GM19025 (cell line): ENCODE measurements around the gene TGFBRAP1.

ENCODE experiments used
- ATAC-seq: cut with Tn5 transposase; IDR thresholded peaks from one replicate; pipeline ENCODE4 v1.9.1; 2021; ENCODE audit warnings: mild to moderate bottlenecking, low read depth, moderate library complexity; ENCODE audit not compliant: unreplicated experiment

TGFBRAP1 gene

DNA sequence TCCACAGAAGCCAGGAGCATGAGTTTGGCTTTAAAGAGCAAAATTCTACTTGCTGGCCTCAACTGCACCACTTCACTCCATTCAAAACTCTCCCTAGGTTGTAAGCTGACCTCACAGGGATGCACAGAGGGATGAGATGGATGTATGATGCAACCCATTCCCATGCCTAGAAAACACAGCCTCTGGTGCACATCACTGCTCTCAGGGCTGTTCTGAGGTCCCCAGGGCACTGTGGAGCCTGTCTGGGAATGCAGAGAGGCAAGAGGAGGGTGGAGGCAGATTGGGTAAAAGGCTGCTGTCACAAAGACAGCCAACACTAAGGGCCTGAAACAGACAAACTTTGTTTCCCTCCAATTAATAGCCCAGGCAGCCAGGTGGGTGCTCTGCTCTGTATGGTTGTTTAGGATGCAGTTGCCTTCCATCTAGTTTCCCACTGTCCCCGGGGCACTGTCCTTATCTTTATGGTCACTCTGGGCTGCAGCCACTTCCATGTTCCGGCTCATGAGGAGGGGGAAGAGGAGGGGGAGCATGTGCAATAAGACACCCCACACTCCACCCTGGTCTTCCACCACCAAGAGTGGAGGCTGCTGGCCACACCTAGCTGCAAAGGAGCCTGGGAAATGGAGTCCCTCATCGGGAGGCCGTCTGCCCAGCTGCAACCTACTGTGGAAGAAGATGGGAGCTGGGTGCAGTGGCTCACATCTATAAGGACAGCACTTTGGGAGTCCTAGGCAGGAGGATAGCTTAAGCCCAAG, 81.0 kb downstream of the TGFBRAP1 start:
- ATAC-seq, result no peak

DNA sequence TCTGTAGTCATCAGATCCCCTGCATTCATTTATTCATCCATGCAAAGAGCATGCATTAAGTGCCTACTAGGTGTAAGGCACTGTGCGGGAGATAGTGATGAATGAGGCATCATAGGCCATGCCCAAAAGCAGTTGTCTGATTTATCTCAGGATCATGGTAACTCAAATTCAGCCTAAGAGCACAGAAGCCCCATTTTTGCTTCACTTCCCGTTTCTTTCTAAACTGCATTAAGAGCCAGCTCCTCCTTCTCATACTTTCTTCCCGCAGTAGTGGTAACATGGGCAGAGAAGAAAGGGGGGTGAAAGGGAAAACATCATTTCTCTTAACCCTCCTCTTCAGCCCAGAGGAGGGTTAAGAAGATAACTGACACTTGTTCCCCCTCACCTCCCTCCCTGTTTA, 85.1 kb downstream of the TGFBRAP1 start:
- no peak for ATAC-seq

DNA sequence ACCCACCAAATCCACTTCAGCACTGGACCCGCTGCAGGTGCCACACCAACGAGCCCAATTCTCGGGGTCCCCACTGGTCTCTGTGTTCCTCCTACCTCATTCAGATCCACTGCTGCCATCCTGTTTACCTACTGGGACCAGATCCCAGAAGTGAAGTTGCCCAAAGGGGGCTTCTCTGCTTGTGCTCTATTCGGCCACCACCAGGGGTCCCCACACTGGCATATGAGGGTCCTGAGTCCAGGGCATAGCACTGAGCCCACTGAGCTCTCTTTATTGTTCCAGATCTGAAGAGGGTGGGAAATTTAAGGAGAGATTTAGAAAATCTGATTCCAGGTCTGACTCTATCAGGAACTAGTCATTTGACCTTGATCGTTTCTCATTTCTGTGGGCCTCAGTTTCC, 85.6 kb downstream of the TGFBRAP1 start:
- no peak for ATAC-seq

DNA sequence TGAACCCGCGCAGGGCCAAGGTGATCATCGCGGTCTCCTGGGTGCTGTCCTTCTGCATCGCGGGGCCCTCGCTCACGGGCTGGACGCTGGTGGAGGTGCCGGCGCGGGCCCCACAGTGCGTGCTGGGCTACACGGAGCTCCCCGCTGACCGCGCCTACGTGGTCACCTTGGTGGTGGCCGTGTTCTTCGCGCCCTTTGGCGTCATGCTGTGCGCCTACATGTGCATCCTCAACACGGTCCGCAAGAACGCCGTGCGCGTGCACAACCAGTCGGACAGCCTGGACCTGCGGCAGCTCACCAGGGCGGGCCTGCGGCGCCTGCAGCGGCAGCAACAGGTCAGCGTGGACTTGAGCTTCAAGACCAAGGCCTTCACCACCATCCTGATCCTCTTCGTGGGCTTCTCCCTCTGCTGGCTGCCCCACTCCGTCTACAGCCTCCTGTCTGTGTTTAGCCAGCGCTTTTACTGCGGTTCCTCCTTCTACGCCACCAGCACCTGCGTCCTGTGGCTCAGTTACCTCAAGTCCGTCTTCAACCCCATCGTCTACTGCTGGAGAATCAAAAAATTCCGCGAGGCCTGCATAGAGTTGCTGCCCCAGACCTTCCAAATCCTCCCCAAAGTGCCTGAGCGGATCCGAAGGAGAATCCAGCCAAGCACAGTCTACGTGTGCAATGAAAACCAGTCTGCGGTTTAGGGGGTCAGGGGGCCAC, 87.1 kb downstream of the TGFBRAP1 start:
- no peak for ATAC-seq

DNA sequence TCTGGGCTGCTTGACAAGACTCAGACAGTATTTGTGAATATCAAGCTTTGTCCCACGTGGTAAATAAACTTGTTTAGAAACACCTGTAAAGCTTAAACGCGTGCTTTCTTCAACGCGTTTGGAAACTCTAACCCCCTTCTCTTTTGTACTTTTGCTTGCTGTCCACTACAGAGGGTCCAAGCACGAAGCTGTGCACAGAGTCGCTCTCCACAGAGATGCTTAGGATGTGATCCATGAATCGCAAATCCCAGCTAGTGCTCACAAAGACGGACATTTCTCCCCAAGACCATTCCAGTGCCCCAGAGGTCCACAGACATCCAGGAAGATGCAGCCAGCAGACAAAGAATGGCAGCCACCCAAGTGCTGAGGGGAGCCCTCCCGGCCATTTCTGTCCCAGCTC, 88.1 kb downstream of the TGFBRAP1 start, which contains the start of gene GPR45:
Gene GPR45 (plus strand): TSS at position 301 of the 400 bp plus-strand sequence. CDS start 116 bp downstream, outside the sequence.
- no peak for ATAC-seq

DNA sequence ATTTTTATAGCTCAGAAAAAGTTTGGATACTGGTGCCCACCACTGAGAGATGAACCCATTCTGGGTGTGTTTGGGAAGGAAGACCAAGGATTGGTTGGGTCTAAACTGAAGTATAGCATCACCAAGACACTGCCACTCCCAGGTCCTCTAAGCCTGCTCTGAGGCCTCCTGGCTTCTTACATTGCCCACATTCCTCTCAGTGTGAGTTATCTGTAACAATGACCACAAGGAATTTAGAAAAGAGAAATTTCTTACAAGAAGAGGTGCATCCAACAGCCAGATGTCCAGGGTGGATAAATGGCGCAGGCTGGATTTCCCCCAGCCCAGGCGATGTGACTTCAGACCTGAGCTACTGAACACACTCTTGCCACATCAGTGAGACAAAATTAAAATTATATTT, 89.6 kb downstream of the TGFBRAP1 start:
- no peak for ATAC-seq

DNA sequence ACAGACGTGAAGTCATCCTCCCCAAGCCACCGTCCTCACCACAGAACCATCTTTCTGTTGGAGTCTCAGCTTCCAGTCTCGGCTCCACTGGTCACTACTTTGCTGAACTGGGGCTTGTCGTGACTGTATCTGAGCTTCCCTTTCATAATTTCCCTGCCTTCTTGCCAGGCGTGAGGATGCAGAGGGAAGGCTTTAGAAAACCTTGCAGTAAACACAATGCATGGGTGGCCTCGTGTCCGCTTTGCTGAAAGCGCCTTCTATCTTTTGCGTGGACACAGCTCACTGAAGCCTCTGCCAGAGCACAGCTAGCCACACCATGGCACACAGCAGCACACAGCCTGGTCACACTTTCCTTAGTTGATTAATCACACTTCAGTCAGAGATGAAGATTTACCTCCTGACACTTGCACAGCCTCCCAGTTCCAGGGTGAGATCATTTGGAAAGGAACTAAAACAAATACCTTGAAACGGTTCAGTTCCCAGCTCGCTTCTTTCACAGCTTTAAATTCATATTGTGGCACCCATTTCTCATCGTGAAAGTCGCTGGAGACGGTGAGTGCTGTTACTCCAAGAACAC, 90.8 kb downstream of the TGFBRAP1 start:
- ATAC-seq, result no peak

DNA sequence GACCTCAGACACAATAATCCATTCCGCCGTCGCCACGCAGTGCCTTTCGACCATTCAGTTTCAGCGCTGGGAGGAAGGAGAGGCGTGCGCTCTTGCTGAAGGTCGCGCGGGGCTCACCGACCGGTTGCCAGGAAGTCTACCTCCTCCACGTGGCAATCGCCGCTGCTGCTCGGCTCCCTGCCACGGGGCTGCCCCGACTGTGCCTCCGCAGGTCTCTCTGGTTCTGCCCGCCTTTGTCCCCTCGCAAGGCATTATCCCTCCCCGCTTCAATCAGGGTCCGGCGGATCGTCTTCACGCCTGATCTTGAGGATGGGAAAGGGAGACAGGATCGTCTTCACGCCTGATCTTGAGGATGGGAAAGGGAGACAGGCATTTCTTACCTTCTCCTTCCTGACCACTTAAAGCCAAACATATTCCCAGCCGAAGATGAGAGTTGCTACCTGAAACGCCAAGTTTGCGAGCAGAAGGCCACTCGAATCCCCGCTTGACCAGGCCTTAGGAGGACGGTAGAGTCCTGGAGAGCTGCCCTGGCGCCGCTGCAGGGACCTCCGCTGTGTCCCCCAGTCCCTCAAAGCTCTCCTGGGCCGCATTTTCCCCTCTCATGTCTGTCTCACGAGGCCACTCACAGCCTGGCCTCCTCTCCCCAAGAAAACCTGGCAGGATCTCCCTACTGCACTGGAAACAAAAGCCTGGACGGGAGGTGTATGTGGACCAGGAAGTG, 92.3 kb downstream of the TGFBRAP1 start:
- ATAC-seq, result no peak

DNA sequence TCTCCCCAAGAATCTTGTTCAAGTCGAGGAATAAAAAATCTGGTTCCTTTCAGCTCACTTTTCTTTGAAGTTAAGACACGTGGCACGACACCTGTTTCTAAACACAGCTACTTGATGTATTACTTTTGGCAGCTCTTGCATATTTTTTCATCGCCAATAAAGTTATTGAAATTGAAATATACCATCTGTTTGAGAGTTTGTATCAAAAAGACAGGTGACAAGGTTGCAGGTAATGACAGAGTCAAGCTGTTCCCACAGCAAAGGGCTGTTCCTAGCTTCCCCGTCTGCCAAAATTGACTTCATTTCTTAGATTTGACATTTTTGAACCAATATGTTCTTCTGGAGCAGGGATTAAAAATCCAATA, 93.5 kb downstream of the TGFBRAP1 start:
- no peak for ATAC-seq

DNA sequence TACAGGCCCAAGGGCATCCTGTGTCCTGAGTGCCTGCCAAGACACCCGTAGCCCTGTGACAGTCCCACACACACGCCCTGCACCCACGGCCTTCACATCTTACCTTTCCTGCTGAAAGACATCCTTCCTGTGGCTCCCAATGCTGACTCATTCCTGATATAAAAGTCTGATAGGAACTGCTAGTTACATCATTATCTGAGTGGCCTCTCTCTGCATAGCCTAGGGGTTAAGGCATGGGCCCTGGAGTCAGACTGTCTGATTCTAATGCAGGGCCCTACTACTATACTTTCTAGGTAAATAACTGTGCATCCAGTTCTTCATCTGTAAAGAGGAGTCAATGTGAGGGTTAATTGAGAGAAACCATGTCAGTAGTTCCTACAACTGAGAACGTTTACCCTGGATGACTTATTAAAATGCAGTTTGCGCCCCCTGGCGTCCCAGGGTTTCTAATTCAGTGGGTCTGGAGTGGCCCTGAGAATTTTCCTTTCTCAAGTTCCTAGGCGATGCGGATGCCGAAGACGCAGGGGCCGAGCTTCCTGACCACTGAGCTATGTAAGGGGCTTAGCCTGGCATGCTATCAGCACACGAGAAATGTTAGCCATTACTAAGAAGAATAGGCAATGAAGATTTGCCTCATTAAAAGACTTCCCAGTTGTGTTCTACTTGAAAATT, 94.0 kb downstream of the TGFBRAP1 start:
- ATAC-seq, result no peak

DNA sequence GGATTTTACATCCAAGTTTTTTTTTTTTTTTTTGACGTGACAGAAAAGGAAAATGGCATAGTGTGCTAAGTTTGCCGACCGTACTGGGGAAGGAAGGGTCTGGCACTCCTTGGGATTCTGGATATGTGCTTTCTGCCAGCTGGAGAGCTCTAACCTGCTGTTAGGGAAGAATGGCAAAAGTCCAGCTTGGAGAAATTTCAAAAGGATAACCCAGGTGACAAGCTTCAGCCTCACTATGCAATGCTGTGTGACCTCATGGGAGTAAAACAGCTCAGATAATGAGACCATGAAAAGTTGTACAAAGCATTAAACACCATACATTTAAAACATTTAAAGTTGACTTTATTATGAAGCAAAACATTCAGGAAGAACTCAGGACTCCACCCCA, 98.3 kb downstream of the TGFBRAP1 start:
- ATAC-seq, result no peak

DNA sequence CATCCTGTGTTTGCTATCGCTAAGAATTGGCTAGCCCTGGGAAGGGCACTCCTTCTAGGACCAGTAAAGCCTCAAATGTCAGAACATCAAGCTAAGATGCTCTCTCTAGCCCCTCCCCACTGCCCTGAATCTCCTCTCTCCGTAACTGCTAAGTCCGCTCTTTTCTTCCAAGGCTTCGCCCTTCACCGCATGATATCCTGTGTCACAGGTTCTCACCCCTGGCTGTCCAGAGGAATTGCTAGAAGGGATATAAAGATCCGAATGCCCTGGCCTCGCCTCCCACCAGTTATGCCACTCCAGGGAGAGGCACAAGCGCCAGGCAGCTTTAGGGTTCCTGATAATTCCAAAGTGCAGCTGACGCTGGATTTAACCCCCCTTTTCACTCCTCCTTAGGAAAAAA, 105.1 kb downstream of the TGFBRAP1 start:
- no peak for ATAC-seq

DNA sequence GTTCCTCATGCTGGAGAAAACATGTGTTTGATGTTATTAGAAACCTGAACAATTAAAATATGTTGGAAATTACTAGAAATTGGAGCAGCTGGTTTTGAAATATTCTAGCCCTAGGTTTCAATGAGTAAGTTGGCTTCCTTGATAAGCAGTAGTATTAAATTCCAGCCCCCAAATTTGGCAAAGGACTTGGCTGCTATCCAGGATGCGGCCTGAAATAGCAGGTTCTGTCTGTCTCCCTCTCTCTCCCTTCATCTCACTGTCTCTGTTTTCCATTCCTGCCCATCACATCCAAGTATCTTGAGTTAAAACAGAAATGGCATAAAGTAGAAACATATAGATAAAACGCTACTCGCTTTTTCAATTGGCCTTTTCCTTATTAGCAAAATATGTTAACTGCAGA, 108.9 kb downstream of the TGFBRAP1 start:
- ATAC-seq, result no peak

DNA sequence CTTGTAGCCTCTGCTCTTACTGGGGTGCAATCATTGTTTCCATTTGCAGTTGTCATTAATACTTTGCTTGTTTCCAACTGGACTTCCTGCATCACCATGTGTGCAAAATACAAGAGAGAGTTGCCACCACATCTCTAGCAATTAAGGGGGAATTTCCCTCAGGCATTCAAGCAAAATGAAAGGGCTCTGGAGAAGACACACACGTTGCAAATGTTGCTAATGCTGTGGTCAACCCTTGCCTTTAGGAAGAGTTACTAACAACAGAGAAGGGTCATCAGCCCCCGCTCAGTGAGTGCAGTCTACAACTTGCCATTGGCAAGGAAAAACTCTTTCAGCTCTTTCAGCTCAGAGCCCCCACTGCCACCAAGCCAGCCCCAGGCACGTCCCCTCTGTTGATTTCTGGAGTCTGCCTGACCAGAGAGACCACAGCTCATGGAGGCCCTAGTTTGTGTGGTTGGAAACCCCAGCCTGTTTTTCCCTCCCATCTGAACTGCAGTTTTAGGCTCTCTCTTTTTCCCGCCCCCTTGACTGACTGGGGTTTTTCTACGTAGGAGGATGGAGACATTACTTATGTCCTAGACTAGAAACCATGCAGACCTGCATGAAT, 113.8 kb downstream of the TGFBRAP1 start:
- ATAC-seq, result no peak
